HepG2 (cell line): ENCODE data around the gene RHBDL1. TPM values are rescaled to one million over a fixed set of nuclear protein-coding genes. Genes with fewer than 3 reads are reported as not detected.

ENCODE experiments used
- CCAR2 ChIP-seq: fragments of 200-400 bp; formaldehyde crosslinking; optimal IDR thresholded peaks from 2 replicates; pipeline ENCODE3; 2018; ENCODE audit warnings: low read depth, mild to moderate bottlenecking, low read length, moderate library complexity
- NCOA2 ChIP-seq: sonication (generic); formaldehyde crosslinking; IDR thresholded peaks from 2 replicates; pipeline ENCODE4 v1.8.0; 2022; ENCODE audit warnings: inconsistent platforms
- PCBP1 ChIP-seq: fragments of 200-400 bp; formaldehyde crosslinking; IDR thresholded peaks from 2 replicates; pipeline ENCODE4 v1.6.1; 2017; ENCODE audit warnings: mild to moderate bottlenecking, low read depth, low read length, borderline replicate concordance
- SKI ChIP-seq: fragments of 450-650 bp; IDR thresholded peaks from one replicate; pipeline ENCODE4 v1.6.1; 2018; ENCODE audit warnings: mild to moderate bottlenecking; ENCODE audit not compliant: partially characterized antibody
- SPEN ChIP-seq: sonication (generic); formaldehyde crosslinking; IDR thresholded peaks from 2 replicates; pipeline ENCODE4 v1.5.1; 2020; ENCODE audit warnings: low read depth, mild to moderate bottlenecking, missing genetic modification reagents
- ZBTB38 ChIP-seq: sonication (generic); formaldehyde crosslinking; IDR thresholded peaks from 2 replicates; pipeline ENCODE4 v1.5.1; 2020; ENCODE audit warnings: mild to moderate bottlenecking, missing genetic modification reagents
- ZEB1 ChIP-seq: IDR thresholded peaks from 2 replicates; pipeline ENCODE4 v1.6.1; 2012; ENCODE audit warnings: mild to moderate bottlenecking, low read depth, inconsistent platforms; ENCODE audit not compliant: insufficient replicate concordance
- ZNF44 ChIP-seq: sonication (generic); formaldehyde crosslinking; IDR thresholded peaks from 2 replicates; pipeline ENCODE4 v1.5.1; 2020; ENCODE audit warnings: mild to moderate bottlenecking, missing genetic modification reagents
- ZNF570 ChIP-seq: sonication (generic); formaldehyde crosslinking; IDR thresholded peaks from 2 replicates; pipeline ENCODE4 v1.4.0; 2020; ENCODE audit warnings: mild to moderate bottlenecking, missing genetic modification reagents, borderline replicate concordance
- ZNF674 ChIP-seq: sonication (generic); formaldehyde crosslinking; IDR thresholded peaks from 2 replicates; pipeline ENCODE4 v1.5.0; 2020; ENCODE audit warnings: low read depth, mild to moderate bottlenecking, missing genetic modification reagents
- polyA plus RNA-seq, 8 experiments: library from polyadenylated mRNA; depleted of rRNA in 3 of 8; stranded (reverse) in 7 of 8; unstranded in 1 of 8; fragments of >200 nt; fragmentation: Illumina TruSeq in 4 of 8; extraction: Trizol in 4 of 8; gene quantifications; 2 replicates each; pipeline versions ENCODE4 v1.2.1 to v1.2.3, GENCODE V29; 2011 to 2016; ENCODE audit warnings: low read depth in 4 of 8, missing spikeins in 1 of 8, mixed read lengths in 1 of 8; ENCODE audit not compliant: insufficient read depth in 1 of 8
- total RNA-seq, 5 experiments: library from RNA; depleted of rRNA; stranded (reverse); fragments of >200 nt; fragmentation: Illumina TruSeq; extraction: Trizol; gene quantifications; 2 replicates each; pipeline ENCODE4 v1.2.3, GENCODE V29; 2016; ENCODE audit warnings: low read depth in 1 of 5
- TF ChIP-seq, protein P1 (sequence below): IDR thresholded peaks from 2 replicates; pipeline ENCODE4 v1.6.1; 2016
- TF ChIP-seq, protein P2 (sequence below): sonication (generic); formaldehyde crosslinking; IDR thresholded peaks from 2 replicates; pipeline ENCODE4 v1.4.0; 2020; ENCODE audit warnings: missing genetic modification reagents
- TF ChIP-seq, protein P3 (sequence below): sonication (generic); formaldehyde crosslinking; IDR thresholded peaks from 2 replicates; pipeline ENCODE4 v1.5.0; 2020; ENCODE audit warnings: mild to moderate bottlenecking, missing genetic modification reagents, borderline replicate concordance
- TF ChIP-seq, protein P4 (sequence below): sonication (generic); formaldehyde crosslinking; IDR thresholded peaks from 2 replicates; pipeline ENCODE4 v1.9.0; 2021; ENCODE audit warnings: missing genetic modification reagents, borderline replicate concordance

Gene RHBDL1
- total and polyA plus RNA-seq, 2 of the 13 experiments (the other 11 are each of a cell fraction or from before 2014, with no cell fraction given), result 1.8 to 3.8 TPM

DNA sequence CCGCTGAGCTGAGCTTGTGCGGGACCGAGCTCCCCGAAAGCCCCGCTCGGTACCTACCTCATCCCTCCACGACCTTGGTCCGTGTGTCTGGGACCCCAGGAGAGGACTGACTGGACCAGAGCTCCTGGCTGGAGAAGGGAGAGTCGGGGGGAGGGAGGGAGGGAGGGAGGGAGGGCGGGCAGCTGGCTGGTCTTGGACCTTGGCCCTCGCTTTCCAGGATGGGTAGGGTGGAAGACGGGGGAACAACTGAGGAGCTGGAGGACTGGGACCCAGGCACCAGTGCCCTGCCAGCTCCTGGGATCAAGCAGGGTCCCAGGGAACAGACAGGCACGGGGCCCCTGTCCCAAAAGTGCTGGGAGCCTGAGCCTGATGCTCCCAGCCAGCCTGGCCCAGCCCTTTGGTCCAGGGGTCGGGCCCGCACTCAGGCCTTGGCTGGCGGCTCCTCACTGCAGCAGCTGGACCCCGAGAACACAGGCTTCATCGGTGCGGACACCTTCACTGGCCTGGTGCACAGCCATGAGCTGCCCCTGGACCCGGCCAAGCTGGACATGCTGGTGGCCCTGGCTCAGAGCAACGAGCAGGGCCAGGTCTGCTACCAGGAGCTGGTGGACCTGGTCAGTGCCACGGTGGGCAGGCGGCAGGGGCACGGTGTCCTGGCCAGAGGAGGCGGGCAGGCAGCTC is 553 bp downstream of the RHBDL1 start (continued):
- TF ChIP-seq, protein P1, sequence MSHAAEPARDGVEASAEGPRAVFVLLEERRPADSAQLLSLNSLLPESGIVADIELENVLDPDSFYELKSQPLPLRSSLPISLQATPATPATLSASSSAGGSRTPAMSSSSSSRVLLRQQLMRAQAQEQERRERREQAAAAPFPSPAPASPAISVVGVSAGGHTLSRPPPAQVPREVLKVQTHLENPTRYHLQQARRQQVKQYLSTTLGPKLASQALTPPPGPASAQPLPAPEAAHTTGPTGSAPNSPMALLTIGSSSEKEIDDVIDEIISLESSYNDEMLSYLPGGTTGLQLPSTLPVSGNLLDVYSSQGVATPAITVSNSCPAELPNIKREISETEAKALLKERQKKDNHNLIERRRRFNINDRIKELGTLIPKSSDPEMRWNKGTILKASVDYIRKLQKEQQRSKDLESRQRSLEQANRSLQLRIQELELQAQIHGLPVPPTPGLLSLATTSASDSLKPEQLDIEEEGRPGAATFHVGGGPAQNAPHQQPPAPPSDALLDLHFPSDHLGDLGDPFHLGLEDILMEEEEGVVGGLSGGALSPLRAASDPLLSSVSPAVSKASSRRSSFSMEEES (CRISPR knock-in tag), result no peak
- TF ChIP-seq, protein P2, sequence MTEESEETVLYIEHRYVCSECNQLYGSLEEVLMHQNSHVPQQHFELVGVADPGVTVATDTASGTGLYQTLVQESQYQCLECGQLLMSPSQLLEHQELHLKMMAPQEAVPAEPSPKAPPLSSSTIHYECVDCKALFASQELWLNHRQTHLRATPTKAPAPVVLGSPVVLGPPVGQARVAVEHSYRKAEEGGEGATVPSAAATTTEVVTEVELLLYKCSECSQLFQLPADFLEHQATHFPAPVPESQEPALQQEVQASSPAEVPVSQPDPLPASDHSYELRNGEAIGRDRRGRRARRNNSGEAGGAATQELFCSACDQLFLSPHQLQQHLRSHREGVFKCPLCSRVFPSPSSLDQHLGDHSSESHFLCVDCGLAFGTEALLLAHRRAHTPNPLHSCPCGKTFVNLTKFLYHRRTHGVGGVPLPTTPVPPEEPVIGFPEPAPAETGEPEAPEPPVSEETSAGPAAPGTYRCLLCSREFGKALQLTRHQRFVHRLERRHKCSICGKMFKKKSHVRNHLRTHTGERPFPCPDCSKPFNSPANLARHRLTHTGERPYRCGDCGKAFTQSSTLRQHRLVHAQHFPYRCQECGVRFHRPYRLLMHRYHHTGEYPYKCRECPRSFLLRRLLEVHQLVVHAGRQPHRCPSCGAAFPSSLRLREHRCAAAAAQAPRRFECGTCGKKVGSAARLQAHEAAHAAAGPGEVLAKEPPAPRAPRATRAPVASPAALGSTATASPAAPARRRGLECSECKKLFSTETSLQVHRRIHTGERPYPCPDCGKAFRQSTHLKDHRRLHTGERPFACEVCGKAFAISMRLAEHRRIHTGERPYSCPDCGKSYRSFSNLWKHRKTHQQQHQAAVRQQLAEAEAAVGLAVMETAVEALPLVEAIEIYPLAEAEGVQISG (CRISPR knock-in tag), result 0 out of 2 replicates have a peak, but pooled peaks have one; percentile 10
- TF ChIP-seq SKI (no peak), ZNF674 (no peak), ZNF570 (CRISPR knock-in tag) (no peak), ZBTB38 (CRISPR knock-in tag) (peak; percentile 48), PCBP1 (peak; percentile 65; the same call in 1 of the 2 replicates), NCOA2 (CRISPR knock-in tag) (peak; percentile 27; the same call in 1 of the 2 replicates), SPEN (CRISPR knock-in tag) (no peak), CCAR2 (no peak), ZNF44 (no peak), ZEB1 (no peak)
- TF ChIP-seq, protein P3, sequence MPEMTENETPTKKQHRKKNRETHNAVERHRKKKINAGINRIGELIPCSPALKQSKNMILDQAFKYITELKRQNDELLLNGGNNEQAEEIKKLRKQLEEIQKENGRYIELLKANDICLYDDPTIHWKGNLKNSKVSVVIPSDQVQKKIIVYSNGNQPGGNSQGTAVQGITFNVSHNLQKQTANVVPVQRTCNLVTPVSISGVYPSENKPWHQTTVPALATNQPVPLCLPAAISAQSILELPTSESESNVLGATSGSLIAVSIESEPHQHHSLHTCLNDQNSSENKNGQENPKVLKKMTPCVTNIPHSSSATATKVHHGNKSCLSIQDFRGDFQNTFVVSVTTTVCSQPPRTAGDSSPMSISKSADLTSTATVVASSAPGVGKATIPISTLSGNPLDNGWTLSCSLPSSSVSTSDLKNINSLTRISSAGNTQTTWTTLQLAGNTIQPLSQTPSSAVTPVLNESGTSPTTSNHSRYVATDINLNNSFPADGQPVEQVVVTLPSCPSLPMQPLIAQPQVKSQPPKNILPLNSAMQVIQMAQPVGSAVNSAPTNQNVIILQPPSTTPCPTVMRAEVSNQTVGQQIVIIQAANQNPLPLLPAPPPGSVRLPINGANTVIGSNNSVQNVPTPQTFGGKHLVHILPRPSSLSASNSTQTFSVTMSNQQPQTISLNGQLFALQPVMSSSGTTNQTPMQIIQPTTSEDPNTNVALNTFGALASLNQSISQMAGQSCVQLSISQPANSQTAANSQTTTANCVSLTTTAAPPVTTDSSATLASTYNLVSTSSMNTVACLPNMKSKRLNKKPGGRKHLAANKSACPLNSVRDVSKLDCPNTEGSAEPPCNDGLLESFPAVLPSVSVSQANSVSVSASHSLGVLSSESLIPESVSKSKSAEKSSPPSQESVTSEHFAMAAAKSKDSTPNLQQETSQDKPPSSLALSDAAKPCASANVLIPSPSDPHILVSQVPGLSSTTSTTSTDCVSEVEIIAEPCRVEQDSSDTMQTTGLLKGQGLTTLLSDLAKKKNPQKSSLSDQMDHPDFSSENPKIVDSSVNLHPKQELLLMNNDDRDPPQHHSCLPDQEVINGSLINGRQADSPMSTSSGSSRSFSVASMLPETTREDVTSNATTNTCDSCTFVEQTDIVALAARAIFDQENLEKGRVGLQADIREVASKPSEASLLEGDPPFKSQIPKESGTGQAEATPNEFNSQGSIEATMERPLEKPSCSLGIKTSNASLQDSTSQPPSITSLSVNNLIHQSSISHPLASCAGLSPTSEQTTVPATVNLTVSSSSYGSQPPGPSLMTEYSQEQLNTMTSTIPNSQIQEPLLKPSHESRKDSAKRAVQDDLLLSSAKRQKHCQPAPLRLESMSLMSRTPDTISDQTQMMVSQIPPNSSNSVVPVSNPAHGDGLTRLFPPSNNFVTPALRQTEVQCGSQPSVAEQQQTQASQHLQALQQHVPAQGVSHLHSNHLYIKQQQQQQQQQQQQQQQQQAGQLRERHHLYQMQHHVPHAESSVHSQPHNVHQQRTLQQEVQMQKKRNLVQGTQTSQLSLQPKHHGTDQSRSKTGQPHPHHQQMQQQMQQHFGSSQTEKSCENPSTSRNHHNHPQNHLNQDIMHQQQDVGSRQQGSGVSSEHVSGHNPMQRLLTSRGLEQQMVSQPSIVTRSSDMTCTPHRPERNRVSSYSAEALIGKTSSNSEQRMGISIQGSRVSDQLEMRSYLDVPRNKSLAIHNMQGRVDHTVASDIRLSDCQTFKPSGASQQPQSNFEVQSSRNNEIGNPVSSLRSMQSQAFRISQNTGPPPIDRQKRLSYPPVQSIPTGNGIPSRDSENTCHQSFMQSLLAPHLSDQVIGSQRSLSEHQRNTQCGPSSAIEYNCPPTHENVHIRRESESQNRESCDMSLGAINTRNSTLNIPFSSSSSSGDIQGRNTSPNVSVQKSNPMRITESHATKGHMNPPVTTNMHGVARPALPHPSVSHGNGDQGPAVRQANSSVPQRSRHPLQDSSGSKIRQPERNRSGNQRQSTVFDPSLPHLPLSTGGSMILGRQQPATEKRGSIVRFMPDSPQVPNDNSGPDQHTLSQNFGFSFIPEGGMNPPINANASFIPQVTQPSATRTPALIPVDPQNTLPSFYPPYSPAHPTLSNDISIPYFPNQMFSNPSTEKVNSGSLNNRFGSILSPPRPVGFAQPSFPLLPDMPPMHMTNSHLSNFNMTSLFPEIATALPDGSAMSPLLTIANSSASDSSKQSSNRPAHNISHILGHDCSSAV (CRISPR knock-in tag), result no peak
- TF ChIP-seq, protein P4, sequence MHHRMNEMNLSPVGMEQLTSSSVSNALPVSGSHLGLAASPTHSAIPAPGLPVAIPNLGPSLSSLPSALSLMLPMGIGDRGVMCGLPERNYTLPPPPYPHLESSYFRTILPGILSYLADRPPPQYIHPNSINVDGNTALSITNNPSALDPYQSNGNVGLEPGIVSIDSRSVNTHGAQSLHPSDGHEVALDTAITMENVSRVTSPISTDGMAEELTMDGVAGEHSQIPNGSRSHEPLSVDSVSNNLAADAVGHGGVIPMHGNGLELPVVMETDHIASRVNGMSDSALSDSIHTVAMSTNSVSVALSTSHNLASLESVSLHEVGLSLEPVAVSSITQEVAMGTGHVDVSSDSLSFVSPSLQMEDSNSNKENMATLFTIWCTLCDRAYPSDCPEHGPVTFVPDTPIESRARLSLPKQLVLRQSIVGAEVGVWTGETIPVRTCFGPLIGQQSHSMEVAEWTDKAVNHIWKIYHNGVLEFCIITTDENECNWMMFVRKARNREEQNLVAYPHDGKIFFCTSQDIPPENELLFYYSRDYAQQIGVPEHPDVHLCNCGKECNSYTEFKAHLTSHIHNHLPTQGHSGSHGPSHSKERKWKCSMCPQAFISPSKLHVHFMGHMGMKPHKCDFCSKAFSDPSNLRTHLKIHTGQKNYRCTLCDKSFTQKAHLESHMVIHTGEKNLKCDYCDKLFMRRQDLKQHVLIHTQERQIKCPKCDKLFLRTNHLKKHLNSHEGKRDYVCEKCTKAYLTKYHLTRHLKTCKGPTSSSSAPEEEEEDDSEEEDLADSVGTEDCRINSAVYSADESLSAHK (CRISPR knock-in tag), result no peak
